ENCODE measurements around the gene PDIA3. TPM values are rescaled to one million over a fixed set of nuclear protein-coding genes. Genes with fewer than 3 reads are reported as not detected.

Gene PDIA3
- total RNA-seq, 1 donor from 2014 or later = 448 TPM

DNA sequence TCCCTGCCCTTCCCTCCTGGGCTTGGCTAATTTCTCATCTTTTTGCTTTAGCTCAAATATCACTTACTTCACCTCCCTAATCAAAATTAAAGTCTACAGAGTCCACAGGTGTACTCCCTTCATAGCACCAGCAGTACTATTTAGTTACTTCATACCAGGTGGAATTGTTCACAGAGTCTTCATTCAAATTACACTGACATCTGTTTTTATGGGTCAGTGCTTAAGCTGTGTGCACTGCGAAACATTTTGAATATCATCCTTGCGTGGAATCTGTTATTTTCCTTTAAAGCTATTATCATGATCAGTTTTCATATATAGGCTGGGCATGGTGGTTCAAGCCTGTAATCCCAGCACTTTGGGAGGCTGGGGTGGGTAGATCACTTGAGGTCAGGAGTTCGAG is 43.2 kb downstream of the PDIA3 start:
- Mint-ChIP-seq H3K4me1 (peaks cover 19% of the 10 kb centered on the region), H3K4me3 (no peak overlapping the region), H3K9me3 (no peaks in the 10 kb centered on the region), H3K27me3 (ENCODE audit: low read depth) (no peaks in the 10 kb centered on the region), H3K36me3 (peaks cover 5% of the 10 kb centered on the region), H3K27ac (no peak overlapping the region)
- TF ChIP-seq, protein P1, sequence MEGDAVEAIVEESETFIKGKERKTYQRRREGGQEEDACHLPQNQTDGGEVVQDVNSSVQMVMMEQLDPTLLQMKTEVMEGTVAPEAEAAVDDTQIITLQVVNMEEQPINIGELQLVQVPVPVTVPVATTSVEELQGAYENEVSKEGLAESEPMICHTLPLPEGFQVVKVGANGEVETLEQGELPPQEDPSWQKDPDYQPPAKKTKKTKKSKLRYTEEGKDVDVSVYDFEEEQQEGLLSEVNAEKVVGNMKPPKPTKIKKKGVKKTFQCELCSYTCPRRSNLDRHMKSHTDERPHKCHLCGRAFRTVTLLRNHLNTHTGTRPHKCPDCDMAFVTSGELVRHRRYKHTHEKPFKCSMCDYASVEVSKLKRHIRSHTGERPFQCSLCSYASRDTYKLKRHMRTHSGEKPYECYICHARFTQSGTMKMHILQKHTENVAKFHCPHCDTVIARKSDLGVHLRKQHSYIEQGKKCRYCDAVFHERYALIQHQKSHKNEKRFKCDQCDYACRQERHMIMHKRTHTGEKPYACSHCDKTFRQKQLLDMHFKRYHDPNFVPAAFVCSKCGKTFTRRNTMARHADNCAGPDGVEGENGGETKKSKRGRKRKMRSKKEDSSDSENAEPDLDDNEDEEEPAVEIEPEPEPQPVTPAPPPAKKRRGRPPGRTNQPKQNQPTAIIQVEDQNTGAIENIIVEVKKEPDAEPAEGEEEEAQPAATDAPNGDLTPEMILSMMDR (IDR thresholded peaks at IDR 0.05; ENCODE audit: unreplicated experiment) = no peak
- no peak for DNase-seq (ENCODE audit: low spot score in 2 of 2, unreplicated experiment in 2 of 2)

DNA sequence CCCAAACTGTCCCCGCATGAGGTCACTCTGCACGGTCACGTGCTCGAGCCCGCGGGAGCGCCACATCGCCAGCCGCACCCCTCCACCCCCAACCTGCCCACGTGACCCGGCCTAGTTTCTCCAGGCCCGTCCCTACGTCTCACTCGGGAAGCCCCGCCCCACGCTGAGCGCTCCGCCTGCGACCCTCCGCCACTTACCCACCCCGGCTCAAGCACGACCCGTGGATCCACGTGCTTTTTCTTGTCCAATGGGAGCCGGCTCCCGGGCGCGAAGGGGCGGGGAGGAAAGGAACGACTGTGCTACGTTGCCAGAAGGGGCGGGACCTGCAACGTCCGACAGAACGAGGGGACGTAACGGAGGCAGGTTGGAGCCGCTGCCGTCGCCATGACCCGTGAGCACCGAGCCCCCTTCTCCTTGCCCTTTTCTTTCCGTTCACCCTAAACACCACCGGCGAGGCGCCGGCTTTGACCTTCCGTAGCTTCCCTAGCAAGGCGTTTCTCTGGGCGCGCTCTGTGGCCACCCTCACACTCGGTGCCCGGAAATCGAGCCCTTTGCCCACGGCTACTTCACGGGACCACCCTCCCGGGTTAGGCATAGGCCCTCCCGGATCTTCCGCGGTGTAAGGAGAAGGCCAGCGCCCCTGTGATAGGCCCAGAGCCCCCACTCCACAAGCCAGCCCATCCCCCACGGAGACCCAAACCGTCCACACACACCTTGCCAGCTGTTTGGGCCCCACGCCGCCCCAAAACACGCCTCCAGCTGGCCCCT is 45.9 kb downstream of the PDIA3 start, which contains the start of gene SERF2:
SERF2 (plus strand) TSS at position 328 of the 768 bp plus-strand sequence; CDS start at position 385, 57 bp downstream.
- Mint-ChIP-seq H3K27me3 (ENCODE audit: low read depth) (no peaks in the 10 kb centered on the region), H3K9me3 (no peaks in the 10 kb centered on the region), H3K4me3 (peak within 1 kb of the TSS; percentile 99), H3K4me1 (peaks cover 23% of the 10 kb centered on the region), H3K36me3 (peaks cover 20% of the 10 kb centered on the region), H3K27ac (peak within 1 kb of the TSS; percentile 99)
- DNase-seq (ENCODE audit: low spot score in 2 of 2, unreplicated experiment in 2 of 2) = peak; percentile 99
- TF ChIP-seq, protein P1 (IDR thresholded peaks at IDR 0.05; ENCODE audit: unreplicated experiment) = no peak

DNA sequence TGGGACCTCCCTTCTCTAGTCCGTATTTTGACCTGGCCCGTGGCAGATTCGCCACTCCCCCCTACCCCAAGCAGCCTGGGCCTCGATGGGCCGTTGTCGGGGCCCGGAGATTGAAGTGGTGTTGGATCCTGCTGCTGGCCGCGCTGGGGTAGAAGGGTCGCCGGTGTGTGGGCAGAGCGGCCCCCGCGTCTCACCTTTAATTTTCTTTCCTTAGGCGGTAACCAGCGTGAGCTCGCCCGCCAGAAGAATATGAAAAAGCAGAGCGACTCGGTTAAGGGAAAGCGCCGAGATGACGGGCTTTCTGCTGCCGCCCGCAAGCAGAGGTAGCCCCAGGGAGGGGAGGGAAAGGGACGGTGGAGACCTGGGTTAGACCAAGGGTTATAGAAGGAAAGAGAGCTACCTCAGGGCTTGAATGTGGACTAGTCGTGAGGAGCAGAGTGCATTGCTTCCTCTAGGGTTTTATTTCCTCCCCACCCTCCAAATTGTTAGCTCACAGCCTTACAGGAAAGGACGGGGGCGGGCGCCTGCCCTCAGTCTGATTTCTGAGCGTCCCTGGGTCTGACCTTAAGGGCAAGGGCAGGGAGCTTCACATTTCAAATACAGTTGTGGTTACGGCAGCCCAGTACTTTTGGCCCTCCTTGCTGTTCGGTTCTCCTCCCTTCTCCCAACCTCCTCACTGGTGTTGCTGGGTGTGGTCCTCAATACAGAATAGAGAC is 46.7 kb downstream of the PDIA3 start:
- no peaks in the 10 kb centered on the region for H3K9me3 Mint-ChIP-seq
- no peaks in the 10 kb centered on the region for H3K27me3 Mint-ChIP-seq (ENCODE audit: low read depth)
- peak overlapping the region; percentile 99 for H3K4me3 Mint-ChIP-seq
- no peak for DNase-seq (ENCODE audit: low spot score in 2 of 2, unreplicated experiment in 2 of 2)
- H3K27ac Mint-ChIP-seq = peak overlapping the region; percentile 99
- peaks cover 23% of the 10 kb centered on the region for H3K4me1 Mint-ChIP-seq
- TF ChIP-seq, protein P1 (IDR thresholded peaks at IDR 0.05; ENCODE audit: unreplicated experiment) = no peak
- peaks cover 20% of the 10 kb centered on the region for H3K36me3 Mint-ChIP-seq

DNA sequence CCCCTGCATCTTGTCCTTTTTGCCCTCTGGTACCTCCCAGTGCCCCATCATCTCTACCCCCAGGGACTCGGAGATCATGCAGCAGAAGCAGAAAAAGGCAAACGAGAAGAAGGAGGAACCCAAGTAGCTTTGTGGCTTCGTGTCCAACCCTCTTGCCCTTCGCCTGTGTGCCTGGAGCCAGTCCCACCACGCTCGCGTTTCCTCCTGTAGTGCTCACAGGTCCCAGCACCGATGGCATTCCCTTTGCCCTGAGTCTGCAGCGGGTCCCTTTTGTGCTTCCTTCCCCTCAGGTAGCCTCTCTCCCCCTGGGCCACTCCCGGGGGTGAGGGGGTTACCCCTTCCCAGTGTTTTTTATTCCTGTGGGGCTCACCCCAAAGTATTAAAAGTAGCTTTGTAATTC is 47.4 kb downstream of the PDIA3 start:
- Mint-ChIP-seq H3K9me3 (no peaks in the 10 kb centered on the region), H3K4me1 (peaks cover 28% of the 10 kb centered on the region), H3K4me3 (peak overlapping the region; percentile 99), H3K27ac (peak overlapping the region; percentile 99), H3K36me3 (peaks cover 24% of the 10 kb centered on the region), H3K27me3 (ENCODE audit: low read depth) (no peaks in the 10 kb centered on the region)
- TF ChIP-seq, protein P1 (IDR thresholded peaks at IDR 0.05; ENCODE audit: unreplicated experiment) = no peak
- no peak for DNase-seq (ENCODE audit: low spot score in 2 of 2, unreplicated experiment in 2 of 2)

DNA sequence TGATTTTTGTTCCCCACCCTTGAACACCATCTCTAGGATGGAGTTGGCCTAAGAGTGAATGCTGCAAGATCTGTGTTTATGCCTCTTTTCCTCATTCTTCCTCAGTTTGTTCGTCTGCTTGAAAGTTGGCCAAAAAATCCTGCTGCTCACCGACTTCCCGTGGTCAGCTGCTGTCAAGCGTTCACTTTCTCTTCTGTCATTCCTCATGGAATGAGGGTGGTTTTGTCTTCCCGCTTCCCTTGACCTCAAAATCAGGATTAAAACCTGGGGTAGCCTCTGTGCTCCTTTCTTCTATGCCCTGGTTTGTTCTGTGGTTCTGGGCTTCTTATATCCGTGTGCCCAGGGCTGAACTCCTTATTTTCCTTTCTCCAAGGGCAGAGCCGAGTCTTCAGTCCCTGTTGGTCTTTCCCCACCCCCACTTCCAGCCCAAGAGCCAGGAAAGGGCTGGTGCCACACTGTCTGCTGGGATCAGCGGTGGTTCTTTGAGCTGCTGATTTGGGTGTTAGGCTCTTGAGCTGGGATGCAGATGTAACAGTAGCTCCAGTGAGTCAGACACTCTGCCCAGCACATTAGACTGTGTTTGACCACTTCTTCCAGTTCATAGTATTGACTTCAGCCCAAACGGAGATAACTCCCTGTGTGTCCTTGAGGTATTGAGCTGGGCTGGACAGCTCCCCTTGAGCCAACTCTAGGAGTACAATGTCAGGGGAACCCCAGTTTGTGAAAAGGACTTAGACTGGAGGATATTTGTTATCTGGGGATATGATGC is 48.2 kb downstream of the PDIA3 start:
- peak overlapping the region; percentile 99 for H3K4me3 Mint-ChIP-seq
- H3K36me3 Mint-ChIP-seq = peaks cover 27% of the 10 kb centered on the region
- no peaks in the 10 kb centered on the region for H3K9me3 Mint-ChIP-seq
- TF ChIP-seq, protein P1 (IDR thresholded peaks at IDR 0.05; ENCODE audit: unreplicated experiment) = no peak
- H3K4me1 Mint-ChIP-seq = peaks cover 30% of the 10 kb centered on the region
- peak overlapping the region; percentile 99 for H3K27ac Mint-ChIP-seq
- no peak for DNase-seq (ENCODE audit: low spot score in 2 of 2, unreplicated experiment in 2 of 2)
- H3K27me3 Mint-ChIP-seq (ENCODE audit: low read depth) = no peaks in the 10 kb centered on the region

Measured in mesothelial cell of epicardium (in vitro differentiated cells).